Diencephalon (tissue), 1 donor: ENCODE results near the gene TOP3A. TPM values are rescaled to one million over a fixed set of nuclear protein-coding genes. Genes with fewer than 3 reads are reported as not detected.

Source experiments
- total RNA-seq: library from RNA; depleted of rRNA; stranded (reverse); fragments of >200 nt; gene quantifications from one replicate; pipeline ENCODE4 v1.2.3, GENCODE V29; 2014

TOP3A gene
- 32.5 TPM for total RNA-seq

GRCh38 chr17:18314731-18315561, at the start of gene TOP3A, which contains the start of gene SMCR8:
Gene TOP3A (minus strand): TSS chr17:18314994. CDS start chr17:18314778, 216 bp downstream.
Gene SMCR8 (plus strand): TSS chr17:18315293. CDS start chr17:18315790, 497 bp downstream.

GRCh38 chr17:18363101-18364049, 48.6 kb upstream of the TOP3A start, which contains the start of gene SHMT1:
Gene SHMT1 (minus strand): TSS chr17:18363550. CDS start chr17:18355981, 7,569 bp downstream.

GRCh38 chr17:18260332-18261145, 54.3 kb downstream of the TOP3A start, which contains the start of gene MIEF2:
Gene MIEF2 (plus strand): TSS chr17:18260662. CDS start chr17:18262721, 2,059 bp downstream.

GRCh38 chr17:18258356-18259038, 56.3 kb downstream of the TOP3A start, which contains the start of gene FLII:
Gene FLII (minus strand): TSS chr17:18258738. CDS start chr17:18258690, 48 bp downstream.

GRCh38 chr17:18225121-18225641, 89.6 kb downstream of the TOP3A start, which contains the start of gene LLGL1:
Gene LLGL1 (plus strand): TSS chr17:18225635. CDS start chr17:18225683, 48 bp downstream.

Other genes with a start within 250 kb of the TOP3A start
- 18.5 TPM for gene DRG2, start 227.0 kb downstream of the TOP3A start, total RNA-seq
- gene MYO15A, start 206.2 kb downstream of the TOP3A start, total RNA-seq: 2.5 TPM
- 84.2 TPM for gene ALKBH5, start 131.2 kb downstream of the TOP3A start, total RNA-seq
- gene LLGL1, start 89.4 kb downstream of the TOP3A start, total RNA-seq: 46.4 TPM
- gene FLII, start 56.3 kb downstream of the TOP3A start, total RNA-seq: 63.9 TPM
- 21.7 TPM for gene MIEF2, start 54.3 kb downstream of the TOP3A start, total RNA-seq
- 14.5 TPM for gene SMCR8, start 299 bp upstream of the TOP3A start, total RNA-seq
- gene SHMT1, start 48.6 kb upstream of the TOP3A start, total RNA-seq: 5.5 TPM
- gene EVPLL, start 62.8 kb upstream of the TOP3A start, total RNA-seq: 0.69 TPM
- gene LGALS9C, start 161.8 kb upstream of the TOP3A start, total RNA-seq: not detected